HG03457 (cell line): ENCODE results near the gene GORAB.

Experiments used
- ATAC-seq: cut with Tn5 transposase; IDR thresholded peaks from one replicate; pipeline ENCODE4 v1.9.1; 2021; ENCODE audit warnings: moderate number of reproducible peaks; ENCODE audit not compliant: unreplicated experiment

GORAB gene

DNA sequence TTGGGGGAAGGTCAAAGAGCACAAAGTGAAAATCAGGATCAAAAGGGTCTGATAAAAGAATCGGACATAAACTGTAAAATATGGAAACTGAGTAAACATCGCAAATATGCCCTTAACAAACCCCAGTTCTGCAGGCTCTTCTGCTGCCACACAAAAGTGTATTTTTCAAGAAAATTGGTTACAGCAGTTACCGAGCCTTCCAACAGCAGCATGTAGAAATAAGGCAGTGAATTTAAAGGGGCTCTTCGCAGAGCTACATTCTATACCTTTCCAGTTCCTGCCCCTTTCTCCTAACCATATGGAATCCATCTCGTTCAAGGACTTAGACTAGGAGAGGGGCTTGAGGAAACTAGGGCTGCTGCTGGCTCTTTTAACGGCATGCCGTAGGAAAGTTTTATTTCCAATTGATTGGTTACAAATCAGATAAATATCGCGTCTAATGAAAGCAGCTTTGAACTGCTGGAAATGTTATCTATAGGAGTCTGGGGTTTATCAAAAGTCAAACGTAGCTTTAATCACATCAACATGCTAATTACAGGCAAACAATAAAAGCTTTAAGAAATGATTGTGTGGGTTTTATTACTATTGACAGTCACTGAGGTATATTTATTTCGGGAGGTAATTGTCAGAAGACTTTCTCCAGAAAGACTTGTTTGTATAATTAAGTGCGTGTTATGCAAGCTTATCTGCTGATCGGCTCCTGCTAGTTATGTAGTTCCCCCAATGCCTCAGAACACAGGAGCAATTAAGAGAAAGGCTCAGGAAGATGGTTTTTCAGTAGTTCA is 59.1 kb downstream of the GORAB start:
- no peak for ATAC-seq

GRCh38 chr1:170592591-170593111 is 60.7 kb downstream of the GORAB start:
- ATAC-seq = no peak

- ATAC-seq = no peak
Observed at GRCh38 chr1:170593173-170594011, 61.4 kb downstream of the GORAB start.

- ATAC-seq = no peak
Observed at GRCh38 chr1:170594066-170594626, 62.2 kb downstream of the GORAB start.

DNA sequence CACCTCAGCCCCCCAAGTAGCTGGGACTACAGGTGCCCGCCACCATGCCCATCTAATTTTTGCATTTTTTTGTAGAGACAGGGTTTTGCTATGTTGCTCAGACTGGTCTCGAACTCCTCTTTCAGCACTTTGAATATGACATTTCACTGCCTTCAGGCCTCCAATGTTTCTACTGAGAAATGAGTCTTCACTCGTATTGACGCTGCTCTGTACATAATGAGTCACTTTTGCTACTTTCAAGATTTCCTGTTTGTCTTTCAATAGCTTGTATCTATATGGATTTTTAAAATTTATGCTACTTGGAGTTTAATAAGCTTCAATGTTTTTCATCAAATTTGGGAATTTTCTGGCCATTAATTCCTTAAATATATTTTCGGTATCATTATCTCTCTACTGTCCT is 64.7 kb downstream of the GORAB start:
- ATAC-seq = no peak

DNA sequence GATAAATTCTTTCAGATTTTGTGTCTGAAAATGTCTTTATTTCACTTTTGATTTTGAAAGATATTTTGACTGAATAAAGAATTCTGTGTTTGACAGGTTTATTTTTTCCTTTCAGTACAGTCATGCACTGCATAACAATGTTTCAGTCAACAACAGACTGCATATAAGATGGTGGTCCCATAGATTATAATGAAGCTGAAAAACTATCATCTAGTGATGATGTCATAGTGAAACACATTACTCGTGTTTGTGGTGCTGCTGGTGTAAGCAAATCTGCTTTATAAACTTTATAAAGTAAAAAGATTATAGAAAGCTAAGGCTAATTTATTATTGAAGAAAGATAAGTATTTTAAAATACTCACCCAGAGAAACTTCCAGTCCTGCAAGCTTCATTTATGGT is 66.7 kb downstream of the GORAB start:
- ATAC-seq = no peak

DNA sequence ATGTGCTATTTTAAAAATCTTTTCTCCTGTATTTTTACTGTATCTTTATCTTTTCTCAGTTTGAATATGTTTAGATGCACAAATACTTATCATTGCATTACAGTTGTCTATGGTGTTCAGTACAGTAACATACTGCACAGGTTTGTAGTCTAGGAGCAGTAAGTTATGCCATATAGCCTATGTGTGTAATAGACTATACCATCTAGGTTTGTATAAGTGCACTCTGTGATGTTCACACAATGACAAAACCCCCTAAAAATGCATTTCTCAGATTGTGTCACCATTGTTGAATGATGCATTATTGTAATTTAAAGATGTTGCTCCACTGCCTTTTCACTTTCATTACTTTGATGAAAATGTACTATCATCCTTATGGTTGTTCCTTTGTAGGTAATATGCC is 67.1 kb downstream of the GORAB start:
- no peak for ATAC-seq

GRCh38 chr1:170601866-170602265 is 69.9 kb downstream of the GORAB start:
- no peak for ATAC-seq
